Spinal cord (tissue), 10 donors: Measurements from ENCODE around the gene TSHR. TPM values are rescaled to one million over a fixed set of nuclear protein-coding genes. Genes with fewer than 3 reads are reported as not detected.
"Not testable (repeated sequence)": the region's sequence is repeated elsewhere in the genome, so short reads cannot be mapped to it uniquely, and the experiment has no call there.

Source experiments
- DNase-seq, 6 donors: peaks; one replicate each; pipeline versions ENCODE4 v3.0.0 to v3.0.0-alpha.2; 2013 to 2015; ENCODE audit warnings: low spot score in 6 of 6, low read depth in 4 of 6
- H3K27ac ChIP-seq: one replicate; pipeline ENCODE4 v1.5.1; 2013; ENCODE audit warnings: low read depth, low read length, control low read depth
- H3K27me3 ChIP-seq: one replicate; pipeline ENCODE4 v1.6.1; 2013; ENCODE audit warnings: low read length; ENCODE audit not compliant: control insufficient read depth, insufficient read depth
- H3K36me3 ChIP-seq: one replicate; pipeline ENCODE4 v1.6.1; 2013; ENCODE audit warnings: low read length; ENCODE audit not compliant: control insufficient read depth, insufficient read depth
- H3K4me1 ChIP-seq: one replicate; pipeline ENCODE4 v1.6.1; 2013; ENCODE audit warnings: low read length; ENCODE audit not compliant: control insufficient read depth, insufficient read depth
- H3K4me3 ChIP-seq: one replicate; pipeline ENCODE4 v1.5.1; 2013; ENCODE audit warnings: low read depth, low read length, control low read depth
- H3K9me3 ChIP-seq: one replicate; pipeline ENCODE4 v1.6.1; 2013; ENCODE audit warnings: low read length; ENCODE audit not compliant: control insufficient read depth, insufficient read depth
- WGBS: methylation state at CpG from one replicate; pipeline ENCODE4 v1.1.5; 2013; ENCODE audit warnings: missing lambda C conversion rate; ENCODE audit not compliant: insufficient coverage; 5-methylcytosine and 5-hydroxymethylcytosine counted together
- polyA plus RNA-seq, 2 donors: library from polyadenylated mRNA; unstranded; fragments of 120-200 nt; gene quantifications; one replicate each; pipeline ENCODE4 v1.2.1, GENCODE V29; 2013; ENCODE audit not compliant: insufficient read length in 2 of 2
- total RNA-seq, 2 donors: library from RNA; depleted of rRNA in 1 of 2; stranded (reverse); fragments of 120-200 nt in 1 of 2; fragments of >200 nt in 1 of 2; gene quantifications; one replicate each; pipeline versions ENCODE4 v1.2.3 to v1.2.4, GENCODE V29; 2013 to 2014
- donor health status: healthy.

The TSHR gene
- total and polyA plus RNA-seq, 4 donors, result 3.3 to 6.5 (median 4.8) TPM

DNA sequence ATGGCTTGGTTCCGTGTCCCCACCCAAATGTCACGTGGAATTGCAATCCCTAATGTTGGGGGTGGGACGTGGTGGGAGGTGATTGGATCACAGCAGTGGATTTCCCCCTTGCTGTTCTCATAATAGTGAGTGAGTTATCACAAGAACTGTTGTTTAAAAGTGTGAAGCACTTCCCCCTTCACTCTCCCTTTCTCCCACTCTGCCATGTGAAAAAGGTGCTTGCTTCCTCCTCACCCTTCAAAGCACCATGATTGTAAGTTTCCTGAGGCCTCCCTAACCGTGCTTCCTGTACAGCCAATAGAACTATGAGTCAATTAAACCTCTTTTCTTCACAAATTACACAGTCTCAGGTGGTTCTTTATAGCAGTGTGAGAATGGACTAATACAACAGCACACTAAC is 8.6 kb upstream of the TSHR start:
- no peak overlapping the region for H3K4me3 ChIP-seq
- H3K9me3 ChIP-seq, result no peaks in the 10 kb centered on the region
- no CpG with 5 or more reads among the region's 4 CpGs for WGBS
- no peak for DNase-seq
- no peaks in the 10 kb centered on the region for H3K36me3 ChIP-seq
- no peak overlapping the region for H3K27ac ChIP-seq
- no peaks in the 10 kb centered on the region for H3K27me3 ChIP-seq
- no peaks in the 10 kb centered on the region for H3K4me1 ChIP-seq

- Histone ChIP-seq H3K4me3 (no peak overlapping the region), H3K36me3 (no peaks in the 10 kb centered on the region), H3K27me3 (no peaks in the 10 kb centered on the region), H3K27ac (no peak overlapping the region), H3K4me1 (no peaks in the 10 kb centered on the region), H3K9me3 (no peaks in the 10 kb centered on the region)
- no peak for DNase-seq
- no CpG with 5 or more reads among the region's 1 CpG for WGBS
Measured at GRCh38 chr14:80948291-80948690, 7.1 kb upstream of the TSHR start.

DNA sequence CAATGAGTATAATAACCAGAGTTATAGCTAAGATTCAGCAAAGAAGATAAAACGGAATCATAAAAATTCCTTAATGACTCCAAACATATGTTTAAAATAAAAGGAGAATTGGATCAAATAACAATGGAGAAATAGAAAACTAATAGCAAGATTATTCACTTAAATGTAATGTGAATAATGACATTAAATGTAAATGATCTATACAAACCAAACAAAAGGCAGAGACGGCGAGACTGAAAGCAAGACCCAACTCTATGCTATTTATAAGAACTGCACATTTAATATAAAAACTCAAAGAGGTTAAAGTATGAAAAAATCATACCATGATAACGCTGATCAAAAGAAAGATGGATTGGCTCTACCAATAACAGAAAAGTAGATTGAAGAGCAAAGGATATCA is 3.9 kb upstream of the TSHR start:
- peaks cover 9% of the 10 kb centered on the region for H3K4me1 ChIP-seq
- no peaks in the 10 kb centered on the region for H3K36me3 ChIP-seq
- no peak overlapping the region for H3K4me3 ChIP-seq
- no peak overlapping the region for H3K27ac ChIP-seq
- peaks cover 11% of the 10 kb centered on the region for H3K27me3 ChIP-seq
- DNase-seq, result no peak
- H3K9me3 ChIP-seq, result no peaks in the 10 kb centered on the region
- WGBS, result no CpG with 5 or more reads among the region's 4 CpGs

GRCh38 chr14:80953211-80953610 is 2.2 kb upstream of the TSHR start:
- not testable (repeated sequence) for H3K27ac ChIP-seq, H3K4me1 ChIP-seq, DNase-seq, H3K4me3 ChIP-seq, H3K36me3 ChIP-seq, H3K9me3 ChIP-seq
- H3K27me3 ChIP-seq, result peaks cover 11% of the 10 kb centered on the region
- WGBS, result 90% methylated on average over 9 of the region's 18 CpGs

DNA sequence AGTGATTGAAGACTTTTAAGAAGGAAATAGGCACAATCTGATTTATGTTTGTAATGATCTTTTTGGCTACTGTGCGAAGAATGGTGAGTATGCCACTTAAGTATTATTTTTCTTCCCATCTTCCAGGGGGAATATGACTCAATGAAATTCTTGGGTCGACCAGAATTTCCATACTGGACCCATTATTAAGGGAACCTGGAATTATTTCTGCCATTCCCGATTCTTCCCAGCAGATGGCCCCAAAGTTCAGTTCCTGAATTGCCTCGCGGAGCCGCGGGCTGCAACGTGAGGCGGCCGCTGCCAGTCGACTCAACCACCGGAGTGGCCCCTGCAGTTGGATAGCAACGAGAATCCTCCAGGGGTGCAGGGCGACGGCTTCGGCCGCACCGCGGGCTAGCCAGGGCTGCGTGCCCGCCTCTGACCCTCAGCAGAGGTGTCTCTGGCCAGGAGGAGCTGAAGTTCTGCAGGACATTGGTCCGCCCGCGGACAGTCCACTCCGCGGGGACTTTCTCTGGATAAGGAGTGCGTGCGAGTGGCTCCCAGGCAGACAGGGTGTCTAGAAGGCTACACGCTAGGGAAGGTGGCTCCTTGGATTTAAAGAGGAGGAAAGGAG is 628 bp upstream of the TSHR start:
- Histone ChIP-seq H3K4me1 (peaks cover 9% of the 10 kb centered on the region), H3K36me3 (no peaks in the 10 kb centered on the region), H3K27me3 (peaks cover 11% of the 10 kb centered on the region), H3K4me3 (peak overlapping the region; percentile 66), H3K9me3 (no peaks in the 10 kb centered on the region), H3K27ac (no peak overlapping the region)
- DNase-seq, result peak; percentile 60 to 94 (median 78)
- under 1% methylated on average over 28 of the region's 29 CpGs for WGBS

GRCh38 chr14:80956102-80956501 is 681 bp downstream of the TSHR start:
- H3K27ac ChIP-seq, result no peak overlapping the region
- H3K4me3 ChIP-seq, result peak overlapping the region; percentile 66
- H3K27me3 ChIP-seq, result peaks cover 11% of the 10 kb centered on the region
- H3K9me3 ChIP-seq, result no peaks in the 10 kb centered on the region
- no peak for DNase-seq
- no peaks in the 10 kb centered on the region for H3K36me3 ChIP-seq
- peaks cover 9% of the 10 kb centered on the region for H3K4me1 ChIP-seq
- no CpG with 5 or more reads among the region's 2 CpGs for WGBS

GRCh38 chr14:80956922-80957321 is 1.5 kb downstream of the TSHR start:
- WGBS, result 80% methylated on average over 1 of the region's 1 CpG
- DNase-seq, result no peak

GRCh38 chr14:80957613-80958012 is 2.2 kb downstream of the TSHR start:
- H3K27ac ChIP-seq, result no peak overlapping the region
- H3K4me3 ChIP-seq, result no peak overlapping the region
- no peak for DNase-seq
- H3K36me3 ChIP-seq, result no peaks in the 10 kb centered on the region
- no CpG with 5 or more reads among the region's 2 CpGs for WGBS
- peaks cover 9% of the 10 kb centered on the region for H3K4me1 ChIP-seq
- no peaks in the 10 kb centered on the region for H3K9me3 ChIP-seq
- H3K27me3 ChIP-seq, result peaks cover 11% of the 10 kb centered on the region

More at GRCh38 chr14:80956922-80957321, 1.5 kb downstream of the TSHR start:
- H3K4me1 ChIP-seq, result peaks cover 9% of the 10 kb centered on the region
- H3K27ac ChIP-seq, result no peak overlapping the region
- H3K9me3 ChIP-seq, result no peaks in the 10 kb centered on the region
- no peaks in the 10 kb centered on the region for H3K36me3 ChIP-seq
- H3K27me3 ChIP-seq, result peaks cover 11% of the 10 kb centered on the region
- H3K4me3 ChIP-seq, result no peak overlapping the region

GRCh38 chr14:80958226-80958625 is 2.8 kb downstream of the TSHR start:
- WGBS, result 64% methylated on average over 2 of the region's 2 CpGs
- peak in 1 of 6 donors; percentile 28 for DNase-seq
- Histone ChIP-seq H3K4me3 (no peak overlapping the region), H3K27me3 (peaks cover 11% of the 10 kb centered on the region), H3K9me3 (no peaks in the 10 kb centered on the region), H3K27ac (no peak overlapping the region), H3K36me3 (no peaks in the 10 kb centered on the region), H3K4me1 (peaks cover 9% of the 10 kb centered on the region)

- Histone ChIP-seq H3K27ac (no peak overlapping the region), H3K27me3 (peaks cover 11% of the 10 kb centered on the region), H3K36me3 (no peaks in the 10 kb centered on the region), H3K4me3 (no peak overlapping the region), H3K9me3 (no peaks in the 10 kb centered on the region), H3K4me1 (peaks cover 9% of the 10 kb centered on the region)
- WGBS, result no CpG with 5 or more reads among the region's 3 CpGs
- no peak for DNase-seq
Measured at GRCh38 chr14:80958939-80959338, 3.5 kb downstream of the TSHR start.
